ENCODE measurements around the gene AHCYL1. TPM values are rescaled to one million over a fixed set of nuclear protein-coding genes. Genes with fewer than 3 reads are reported as not detected.

Gene AHCYL1
- polyA plus RNA-seq, 2 of the 4 experiments (the other 2 are of a cell fraction): 124 to 148 TPM

- TF ChIP-seq CHD2 (IDR thresholded peaks at IDR 0.05; ENCODE audit: low read length, partially characterized antibody): no peak
Measured at GRCh38 chr1:110002695-110003094, 18.1 kb downstream of the AHCYL1 start (continued).

DNA sequence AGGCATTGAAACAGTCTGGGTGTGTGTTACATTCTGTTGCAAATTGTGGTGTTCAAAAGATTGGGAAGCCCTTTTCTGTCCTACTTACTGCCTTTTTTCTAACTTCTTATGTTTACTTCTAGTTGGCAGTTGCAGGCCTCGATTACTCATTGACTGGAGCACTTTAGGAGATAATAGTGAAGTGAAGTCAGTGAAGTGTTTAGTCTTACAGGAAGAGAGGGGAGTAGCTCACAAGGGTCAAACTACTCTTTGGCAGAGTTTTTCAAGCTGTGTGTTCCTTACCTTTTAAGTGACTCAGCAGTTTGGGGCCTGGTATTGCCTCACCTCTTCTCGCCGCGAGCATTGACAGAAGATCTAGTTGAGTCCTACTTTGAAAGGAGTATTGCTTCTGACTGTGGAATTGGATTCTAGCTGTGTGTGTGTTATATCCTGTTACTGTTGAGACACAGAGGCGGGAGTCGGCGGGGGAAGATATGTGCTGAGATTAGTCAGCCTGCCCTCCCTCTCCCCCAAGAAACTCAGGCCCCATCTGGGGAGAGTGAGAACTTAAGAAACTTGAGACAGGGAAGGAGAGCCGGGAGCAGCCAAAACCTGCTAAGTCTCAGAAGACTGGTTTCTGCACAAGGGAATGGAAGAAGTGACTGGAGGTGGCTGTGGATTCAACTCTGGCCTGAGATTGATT is 19.3 kb downstream of the AHCYL1 start:
- Histone ChIP-seq H3K4me2 (peak overlapping the region; percentile 96), H3K4me3 (peak overlapping the region; percentile 47), H3K27ac (peak overlapping the region; percentile 84 to 88), H3K4me1 (peaks cover 72% of the 10 kb centered on the region), H3K9me3 (no peaks in the 10 kb centered on the region)
- ChIA-PET CTCF (interaction anchor here (1.0 to 5.0 kb wide), 5 partner anchors 10 to 230 kb away, joined by 3 to 46 read pairs (median 3); partner anchors contain the start of gene AHCYL1), POLR2A (interaction anchor here (0.7 to 1.2 kb wide), 3 partner anchors 20 to 456 kb away, joined by 3 read pairs; partner anchors contain the start of genes AHCYL1 and GNAI3)
- DNase-seq (ENCODE audit: low read depth in 1 of 2, low spot score in 1 of 2) (peak; percentile 47 to 88), ATAC-seq (peak; percentile 89 to 93), FAIRE-seq (no peak)
- WGBS (ENCODE audit: missing lambda C conversion rate): 0% methylated on average over 6 of the region's 8 CpGs
- TF ChIP-seq BHLHE40 (IDR thresholded peaks at IDR 0.05; ENCODE audit: low read depth, low read length) (no peak), HES2 (IDR thresholded peaks at IDR 0.05) (no peak), ZC3H11A (IDR thresholded peaks at IDR 0.05) (no peak), MAZ (IDR thresholded peaks at IDR 0.05; ENCODE audit: borderline replicate concordance, low read depth, low read length) (no peak), MAFK (IDR thresholded peaks at IDR 0.05; ENCODE audit: partially characterized antibody) (peak; percentile 100), HOXB13 (CRISPR knock-in tag; IDR thresholded peaks at IDR 0.05; ENCODE audit: low read depth) (no peak), NFE2L2 (conservative IDR thresholded peaks at IDR 0.05; ENCODE audit: low read length) (peak; percentile 97), NPAS2 (CRISPR knock-in tag; IDR thresholded peaks at IDR 0.05; ENCODE audit: borderline replicate concordance) (no peak), EHMT2 (IDR thresholded peaks at IDR 0.05; ENCODE audit: low read depth) (no peak), USF2 (IDR thresholded peaks at IDR 0.05) (no peak), FOXS1 (CRISPR knock-in tag; IDR thresholded peaks at IDR 0.05) (no peak), RAD21 (conservative IDR thresholded peaks at IDR 0.05 in 1 of 2, IDR thresholded peaks at IDR 0.05 in 1 of 2) (no peak), SREBF2 (IDR thresholded peaks at IDR 0.05) (no peak), CBX2 (IDR thresholded peaks at IDR 0.05; ENCODE audit: borderline replicate concordance, low read depth) (no peak), KDM5A (IDR thresholded peaks at IDR 0.05) (no peak), RFX5 (IDR thresholded peaks at IDR 0.05) (no peak), PBX3 (IDR thresholded peaks at IDR 0.05) (no peak), ELK1 (IDR thresholded peaks at IDR 0.05; ENCODE audit: low read depth, low read length) (no peak), HOXB5 (CRISPR knock-in tag; IDR thresholded peaks at IDR 0.05) (no peak), HEYL (CRISPR knock-in tag; IDR thresholded peaks at IDR 0.05) (no peak), ESRRA (IDR thresholded peaks at IDR 0.05; ENCODE audit: borderline replicate concordance, low read length) (no peak), MYC (IDR thresholded peaks at IDR 0.05; ENCODE audit: borderline replicate concordance, low read length) (no peak), FOSL2 (IDR thresholded peaks at IDR 0.05) (no peak), FOSL2 (CRISPR knock-in tag; IDR thresholded peaks at IDR 0.05) (peak; percentile 57), TP53 (CRISPR knock-in tag; IDR thresholded peaks at IDR 0.05) (no peak), ZFP36 (IDR thresholded peaks at IDR 0.05; ENCODE audit: borderline replicate concordance, partially characterized antibody) (no peak), SMC3 (IDR thresholded peaks at IDR 0.05) (0 out of 3 replicates have a peak, but pooled peaks have one; percentile 9), EHF (CRISPR knock-in tag; IDR thresholded peaks at IDR 0.05) (no peak), HDAC2 (IDR thresholded peaks at IDR 0.05) (no peak)
- TF ChIP-seq, protein P1, sequence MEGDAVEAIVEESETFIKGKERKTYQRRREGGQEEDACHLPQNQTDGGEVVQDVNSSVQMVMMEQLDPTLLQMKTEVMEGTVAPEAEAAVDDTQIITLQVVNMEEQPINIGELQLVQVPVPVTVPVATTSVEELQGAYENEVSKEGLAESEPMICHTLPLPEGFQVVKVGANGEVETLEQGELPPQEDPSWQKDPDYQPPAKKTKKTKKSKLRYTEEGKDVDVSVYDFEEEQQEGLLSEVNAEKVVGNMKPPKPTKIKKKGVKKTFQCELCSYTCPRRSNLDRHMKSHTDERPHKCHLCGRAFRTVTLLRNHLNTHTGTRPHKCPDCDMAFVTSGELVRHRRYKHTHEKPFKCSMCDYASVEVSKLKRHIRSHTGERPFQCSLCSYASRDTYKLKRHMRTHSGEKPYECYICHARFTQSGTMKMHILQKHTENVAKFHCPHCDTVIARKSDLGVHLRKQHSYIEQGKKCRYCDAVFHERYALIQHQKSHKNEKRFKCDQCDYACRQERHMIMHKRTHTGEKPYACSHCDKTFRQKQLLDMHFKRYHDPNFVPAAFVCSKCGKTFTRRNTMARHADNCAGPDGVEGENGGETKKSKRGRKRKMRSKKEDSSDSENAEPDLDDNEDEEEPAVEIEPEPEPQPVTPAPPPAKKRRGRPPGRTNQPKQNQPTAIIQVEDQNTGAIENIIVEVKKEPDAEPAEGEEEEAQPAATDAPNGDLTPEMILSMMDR (IDR thresholded peaks at IDR 0.05): no peak
